Measurements from ENCODE around the gene CTIF.

Gene CTIF

DNA sequence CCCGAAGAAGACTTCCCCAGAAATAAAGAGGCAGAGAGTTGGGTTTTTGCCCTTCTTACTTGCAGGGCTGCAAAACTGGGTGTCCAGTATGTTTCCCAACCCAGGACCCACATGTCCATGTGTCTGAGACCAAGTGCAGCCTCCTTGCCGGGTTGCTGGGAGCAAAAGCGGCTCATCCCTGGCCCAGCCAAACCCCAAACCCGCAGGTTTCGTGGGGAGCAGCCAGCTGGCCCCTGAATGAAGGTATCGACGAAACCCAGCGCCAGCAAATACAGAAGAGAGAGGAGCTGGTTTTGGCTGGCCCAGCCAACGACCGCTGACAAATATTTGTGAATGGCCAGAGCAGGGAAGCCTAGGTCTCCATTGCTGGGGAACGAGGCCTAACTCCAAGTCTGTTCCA is 214.9 kb downstream of the CTIF start:
- DNase-seq (ENCODE audit: low spot score): no peak

DNA sequence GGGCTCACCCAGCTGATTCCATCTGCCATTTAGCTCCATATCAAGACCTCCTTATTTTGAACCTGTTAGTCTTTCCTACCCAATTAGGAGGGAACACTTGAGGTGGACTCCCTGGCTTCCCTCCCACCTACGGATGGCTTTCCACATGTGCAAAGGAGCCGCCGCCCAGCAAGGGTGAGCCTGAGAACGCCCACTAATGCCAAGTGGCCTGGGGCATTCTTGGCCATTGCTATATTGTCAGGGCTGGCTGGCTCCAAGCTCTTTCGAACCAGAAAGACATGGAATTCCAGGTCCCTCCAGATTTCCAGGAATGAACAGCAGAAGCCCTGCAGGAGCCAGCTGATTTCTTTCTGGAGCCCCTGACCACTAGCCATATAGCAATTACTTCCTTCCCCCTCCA is 215.7 kb downstream of the CTIF start:
- no peak for DNase-seq (ENCODE audit: low spot score)

DNA sequence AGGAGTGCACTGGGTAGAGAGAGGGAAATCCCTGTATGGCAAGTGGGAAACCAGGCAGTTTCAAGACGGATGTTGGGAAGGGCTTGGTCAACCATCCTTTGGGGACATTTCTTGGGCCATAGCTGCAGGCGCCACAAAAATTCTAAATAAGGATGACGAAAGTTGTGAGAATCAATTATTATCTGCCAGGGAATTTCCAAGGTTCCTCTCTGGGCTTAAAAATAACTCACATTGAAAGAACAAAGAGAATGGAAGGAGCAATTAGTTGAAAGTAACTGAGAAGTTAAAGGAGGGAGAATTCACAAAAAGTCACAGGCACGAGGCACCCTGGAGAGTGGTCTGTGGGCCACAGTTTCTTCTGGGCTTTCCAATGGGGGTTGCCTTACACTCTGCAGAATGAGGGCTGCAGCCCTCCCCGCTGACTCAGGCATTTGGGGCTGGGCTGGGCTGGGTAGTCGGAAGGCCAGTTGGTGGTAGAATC is 216.2 kb downstream of the CTIF start:
- DNase-seq (ENCODE audit: low spot score): no peak

DNA sequence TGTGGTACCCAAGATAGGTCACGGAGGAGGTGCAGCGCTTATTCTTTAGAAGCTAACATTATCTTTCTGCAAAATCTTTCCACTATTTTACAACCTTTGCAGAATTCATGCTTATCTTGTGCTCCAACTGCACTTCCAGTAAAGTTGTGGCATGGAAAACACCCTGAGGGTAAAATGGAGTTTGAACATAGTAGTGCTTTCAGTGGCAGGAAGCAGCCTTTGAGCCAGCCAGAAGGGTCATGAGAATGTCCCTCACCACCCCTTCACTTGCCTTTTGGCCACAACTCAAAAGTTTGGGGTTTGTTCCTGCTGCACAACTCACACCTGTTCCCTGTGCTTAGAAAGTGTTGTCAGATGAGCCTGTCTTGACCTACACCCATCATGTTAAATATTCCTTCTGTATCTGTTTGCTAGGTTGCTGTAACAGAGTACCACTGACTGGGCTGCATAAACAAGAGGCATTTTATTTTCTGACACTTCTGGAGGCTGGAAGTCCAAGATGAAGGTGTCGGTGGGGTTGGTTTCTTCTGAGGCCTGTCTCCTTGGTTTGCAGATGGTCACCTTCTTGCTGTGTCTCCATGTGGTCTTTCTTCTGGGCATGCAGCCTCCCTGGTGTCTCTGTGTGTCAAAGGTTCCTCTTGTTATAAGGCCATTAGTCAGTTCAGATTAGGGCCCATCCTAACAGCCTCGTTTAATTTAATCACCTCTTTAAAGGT is 217.8 kb downstream of the CTIF start:
- DNase-seq (ENCODE audit: low spot score): no peak

DNA sequence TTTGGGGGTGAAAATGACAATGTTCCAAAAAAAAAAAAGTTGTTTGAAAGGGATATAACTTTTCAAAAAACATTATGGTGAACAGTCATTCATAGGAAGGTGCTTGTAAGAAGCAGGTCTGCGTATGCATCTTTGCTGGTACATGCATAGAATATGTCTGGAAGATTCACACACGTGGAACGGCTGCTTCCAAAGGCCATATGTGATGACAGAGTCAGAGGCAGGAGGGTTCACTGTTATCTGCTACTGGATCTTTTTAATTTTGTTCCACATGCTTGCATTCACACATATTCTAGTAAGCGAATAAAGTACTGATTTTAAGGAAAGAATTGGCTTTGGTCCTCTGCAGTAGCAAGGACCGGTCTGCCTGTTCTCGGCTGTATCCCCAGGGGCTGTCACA is 218.5 kb downstream of the CTIF start:
- no peak for DNase-seq (ENCODE audit: low spot score)

DNA sequence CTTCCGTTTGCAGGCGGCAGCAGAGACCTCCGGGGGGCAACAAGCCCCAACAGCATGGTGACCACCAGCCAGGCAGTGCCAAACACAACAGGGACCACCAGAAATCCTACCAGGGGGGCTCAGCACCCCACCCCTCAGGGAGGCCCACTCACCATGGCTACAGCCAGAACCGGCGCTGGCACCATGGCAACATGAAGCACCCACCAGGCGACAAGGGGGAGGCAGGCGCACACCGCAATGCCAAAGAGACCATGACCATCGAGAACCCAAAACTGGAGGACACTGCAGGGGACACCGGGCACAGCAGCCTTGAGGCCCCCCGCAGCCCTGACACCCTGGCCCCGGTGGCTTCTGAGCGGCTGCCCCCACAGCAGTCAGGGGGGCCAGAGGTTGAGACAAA is 219.1 kb downstream of the CTIF start:
- DNase-seq (ENCODE audit: low spot score): no peak

DNA sequence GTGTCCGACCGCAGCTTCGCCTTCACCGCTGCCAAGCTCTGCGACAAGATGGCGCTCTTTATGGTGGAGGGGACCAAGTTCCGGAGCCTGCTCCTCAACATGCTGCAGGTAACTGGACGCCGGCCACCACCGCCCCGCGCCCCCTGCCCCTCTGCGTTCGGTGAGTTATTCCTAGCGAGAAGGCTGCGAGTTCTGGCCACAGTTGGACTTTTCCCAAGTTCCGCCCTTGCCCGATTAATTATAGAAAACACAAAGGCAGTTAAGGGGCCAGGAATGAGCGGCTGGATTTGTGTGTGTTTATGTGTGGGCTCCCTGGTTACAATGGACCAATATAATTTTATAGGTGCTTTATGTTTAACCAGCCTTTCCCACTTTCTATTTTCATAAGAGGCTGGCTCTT is 222.8 kb downstream of the CTIF start:
- DNase-seq (ENCODE audit: low spot score): no peak

DNA sequence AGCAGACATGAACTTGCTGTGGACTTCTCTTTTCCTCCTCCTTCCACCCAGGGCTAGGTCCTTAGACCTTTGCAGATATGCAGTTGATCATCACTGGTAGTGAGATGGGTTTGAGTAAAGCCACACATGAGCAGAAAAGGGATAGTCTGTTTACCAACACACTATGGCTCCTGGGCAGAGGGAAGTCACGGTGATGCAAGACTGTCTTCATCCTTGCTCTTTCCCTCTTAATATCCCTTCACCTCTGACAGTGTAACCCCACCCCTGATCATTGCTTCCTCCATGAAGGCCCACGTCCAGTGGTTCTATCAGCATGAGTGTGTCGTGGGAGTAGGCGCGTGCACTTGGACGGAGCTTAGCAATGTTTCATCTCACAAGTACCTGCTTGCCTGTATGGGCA is 223.2 kb downstream of the CTIF start:
- no peak for DNase-seq (ENCODE audit: low spot score)

DNA sequence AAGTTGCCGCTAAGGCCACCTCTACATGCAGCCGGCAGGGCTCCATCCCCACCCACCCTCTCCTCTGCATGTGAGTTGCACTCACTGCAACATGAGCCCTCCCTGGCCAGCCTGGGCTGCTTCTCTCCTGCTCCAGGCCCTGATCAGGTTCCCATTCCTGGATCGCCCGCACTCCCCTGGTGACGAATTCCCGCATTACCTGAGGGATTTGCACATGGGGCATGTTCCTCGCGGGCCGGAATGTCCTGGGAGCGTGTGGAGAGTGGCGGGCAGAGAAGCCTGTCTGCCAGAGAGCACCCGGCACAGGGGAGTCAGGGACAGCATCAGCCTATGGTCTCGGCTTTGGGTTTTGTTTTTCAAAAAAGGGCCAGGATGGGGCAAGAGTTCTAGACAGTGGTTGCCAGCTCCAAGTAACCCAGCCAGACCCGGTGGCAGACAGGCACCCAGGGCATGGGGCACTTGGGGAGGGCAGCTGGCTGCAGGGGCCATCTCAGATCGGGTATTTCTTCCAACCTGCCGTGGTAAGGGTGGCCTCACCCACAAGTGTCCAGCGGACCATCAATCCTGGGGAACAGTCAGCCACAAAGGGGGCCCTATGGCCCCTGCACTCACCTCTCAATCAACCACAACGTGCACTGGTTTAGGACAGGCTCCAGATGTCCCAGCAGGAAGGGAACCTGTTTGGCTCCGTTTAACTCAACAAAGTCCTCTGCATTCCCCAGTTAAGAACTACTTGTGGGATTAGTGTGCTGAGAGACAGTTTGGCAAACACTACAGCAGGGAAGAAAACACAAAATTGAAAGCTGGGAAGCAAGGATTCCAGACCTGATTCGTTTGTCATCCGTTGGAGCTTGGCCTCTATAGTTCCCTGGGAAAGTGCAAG is 224.2 kb downstream of the CTIF start:
- no peak for DNase-seq (ENCODE audit: low spot score)

DNA sequence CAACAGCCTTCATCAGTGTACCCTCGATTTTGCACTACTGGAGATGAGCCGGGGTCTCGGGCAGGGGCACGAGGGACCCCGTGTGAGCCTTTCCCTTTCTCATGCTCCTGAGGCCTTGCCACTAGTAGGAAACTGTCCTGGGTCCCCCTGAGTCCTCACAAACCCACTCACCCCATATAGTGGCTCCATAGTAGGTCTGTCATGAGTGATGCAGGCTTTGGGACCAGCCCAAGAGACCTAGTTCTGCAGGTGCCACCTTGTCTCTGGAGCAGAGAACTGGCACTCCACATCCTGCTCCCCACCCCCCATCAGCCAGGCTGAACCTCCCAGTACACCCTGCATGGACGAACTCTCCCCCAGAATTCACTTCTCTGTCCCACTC is 224.9 kb downstream of the CTIF start:
- no peak for DNase-seq (ENCODE audit: low spot score)

DNA sequence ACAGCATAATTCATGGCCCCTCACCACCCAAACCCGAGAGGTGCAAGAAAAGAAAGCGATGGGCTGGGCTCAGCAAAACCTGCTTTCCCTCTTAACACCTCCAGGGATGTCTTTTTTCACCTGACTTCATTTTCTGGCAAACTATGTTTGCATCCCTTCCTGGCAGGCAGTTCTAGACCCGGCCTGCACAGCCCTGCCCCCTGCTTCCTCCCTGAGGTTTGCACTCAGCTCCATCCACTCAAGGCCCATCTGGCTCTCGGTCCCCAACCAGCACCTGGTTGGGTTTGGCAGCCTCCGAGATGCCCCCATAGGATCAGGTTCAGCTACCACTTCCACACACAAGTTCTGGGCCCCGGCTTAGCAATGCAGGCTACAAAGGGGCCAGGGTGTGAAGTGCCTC is 226.2 kb downstream of the CTIF start:
- no peak for DNase-seq (ENCODE audit: low spot score)

DNA sequence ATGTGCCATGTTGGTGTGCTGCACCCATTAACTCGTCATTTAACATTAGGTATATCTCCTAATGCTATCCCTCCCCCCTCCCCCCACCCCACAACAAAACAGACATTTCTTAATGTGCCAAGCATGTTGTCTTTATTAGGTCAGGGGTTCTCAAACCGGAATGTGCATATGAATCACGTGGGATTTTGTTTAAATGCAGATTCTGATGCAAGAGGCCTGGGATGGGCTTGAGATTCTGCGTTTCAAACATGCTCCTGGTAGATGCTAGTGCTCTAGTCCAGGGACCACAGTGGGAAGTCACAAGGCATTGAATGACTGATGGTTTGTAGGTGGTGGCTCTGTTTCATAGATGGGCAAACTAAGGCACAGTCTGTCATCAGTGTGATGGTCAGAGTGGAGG is 227.2 kb downstream of the CTIF start:
- no peak for DNase-seq (ENCODE audit: low spot score)

DNA sequence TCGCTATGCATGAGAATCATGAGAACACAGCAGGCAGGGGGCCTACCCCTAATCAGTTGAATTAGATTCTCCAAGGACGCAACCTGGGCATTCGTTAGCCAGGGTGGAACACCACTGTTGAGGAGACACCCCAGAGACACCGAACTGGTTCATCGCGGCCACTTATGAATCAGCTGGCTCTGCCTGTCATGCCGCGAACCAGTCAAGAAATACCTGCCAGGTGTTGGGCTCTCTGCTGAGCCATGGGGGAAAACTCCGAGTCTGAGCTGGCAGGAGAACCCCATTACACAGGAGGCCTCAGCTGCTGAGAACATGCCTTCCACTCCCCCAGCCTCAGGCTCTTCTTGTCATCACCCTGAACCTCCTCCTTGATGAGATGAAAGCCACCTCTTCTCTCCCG is 227.7 kb downstream of the CTIF start:
- no peak for DNase-seq (ENCODE audit: low spot score)

DNA sequence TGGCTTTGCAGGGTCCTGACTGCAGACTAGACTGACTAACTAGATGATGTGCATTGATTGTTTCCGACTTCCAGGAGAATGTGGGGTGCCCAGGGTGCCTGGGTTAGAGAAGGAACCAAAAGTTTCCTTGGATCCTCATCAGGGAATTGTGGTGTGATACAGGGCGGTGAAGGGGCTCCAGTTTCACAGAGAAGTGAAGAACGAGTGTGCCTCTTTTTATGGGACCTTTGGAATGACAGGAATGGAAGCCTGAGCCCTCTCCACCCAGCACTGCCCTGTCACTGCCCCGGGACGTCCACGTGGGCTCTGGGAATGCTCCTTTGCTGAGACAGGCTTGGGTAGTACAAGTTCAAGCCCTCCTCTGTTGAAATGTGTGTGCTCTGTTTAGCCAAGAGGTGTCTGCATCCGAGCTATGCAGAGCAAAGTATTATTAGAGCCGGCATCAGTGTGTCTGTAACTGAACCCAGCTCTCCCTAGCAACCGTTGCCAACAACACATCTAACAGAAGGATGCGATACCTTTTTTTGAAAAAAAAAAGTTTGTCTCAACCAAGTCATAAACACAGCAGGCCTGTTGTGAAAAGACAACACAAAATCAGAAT is 228.4 kb downstream of the CTIF start:
- peak; percentile 83 for DNase-seq (ENCODE audit: low spot score)

DNA sequence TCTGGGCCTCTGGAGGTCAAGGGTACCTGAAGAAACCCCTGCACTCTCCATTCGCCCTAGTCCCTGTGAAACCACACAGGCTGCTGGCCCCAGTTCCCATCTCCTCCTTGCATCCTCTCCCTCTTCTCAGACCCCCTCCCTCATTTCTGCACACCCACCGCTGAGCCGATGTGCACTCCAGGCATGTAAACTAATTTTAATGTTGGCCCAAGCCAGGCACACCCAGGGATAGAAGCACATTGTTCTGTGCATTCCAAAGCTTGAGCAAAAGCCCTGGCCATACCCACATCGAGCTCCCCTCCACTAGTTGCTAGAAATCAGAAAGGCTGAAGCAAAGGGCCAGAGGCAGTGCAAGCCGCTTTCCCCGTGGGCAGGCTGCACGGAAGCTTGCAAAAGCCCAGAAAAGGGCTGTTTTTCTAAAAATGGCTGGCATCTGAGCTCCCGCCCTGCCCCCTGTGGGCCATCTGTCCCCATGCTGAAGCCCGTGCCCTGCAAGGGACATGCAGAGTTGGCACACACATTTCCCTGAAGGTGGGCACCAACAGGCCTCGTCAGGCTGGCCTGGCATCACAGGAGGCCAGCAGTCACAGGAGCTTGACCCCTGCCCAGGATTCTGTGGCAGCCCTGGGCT is 230.3 kb downstream of the CTIF start:
- DNase-seq (ENCODE audit: low spot score): no peak

DNA sequence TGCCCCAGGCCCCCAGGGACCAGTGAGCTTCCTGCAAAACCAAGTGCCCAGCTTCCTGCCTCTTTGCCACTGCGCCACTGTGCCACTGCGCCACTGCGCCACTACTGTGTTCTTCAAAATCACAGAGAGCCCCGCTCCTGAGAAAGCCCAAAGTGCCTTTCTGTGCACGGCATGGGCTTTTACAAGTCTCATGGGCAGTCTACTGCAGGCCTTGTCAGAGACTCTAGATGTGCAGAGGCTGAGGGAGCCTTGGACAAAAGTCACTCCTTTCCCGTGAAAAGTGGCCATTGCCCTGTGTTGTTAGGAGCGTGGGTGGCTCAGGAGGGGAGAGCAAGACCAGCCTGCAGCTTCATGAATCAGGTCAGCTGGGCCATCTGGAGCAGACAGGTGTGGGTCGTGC is 231.4 kb downstream of the CTIF start:
- no peak for DNase-seq (ENCODE audit: low spot score)

DNA sequence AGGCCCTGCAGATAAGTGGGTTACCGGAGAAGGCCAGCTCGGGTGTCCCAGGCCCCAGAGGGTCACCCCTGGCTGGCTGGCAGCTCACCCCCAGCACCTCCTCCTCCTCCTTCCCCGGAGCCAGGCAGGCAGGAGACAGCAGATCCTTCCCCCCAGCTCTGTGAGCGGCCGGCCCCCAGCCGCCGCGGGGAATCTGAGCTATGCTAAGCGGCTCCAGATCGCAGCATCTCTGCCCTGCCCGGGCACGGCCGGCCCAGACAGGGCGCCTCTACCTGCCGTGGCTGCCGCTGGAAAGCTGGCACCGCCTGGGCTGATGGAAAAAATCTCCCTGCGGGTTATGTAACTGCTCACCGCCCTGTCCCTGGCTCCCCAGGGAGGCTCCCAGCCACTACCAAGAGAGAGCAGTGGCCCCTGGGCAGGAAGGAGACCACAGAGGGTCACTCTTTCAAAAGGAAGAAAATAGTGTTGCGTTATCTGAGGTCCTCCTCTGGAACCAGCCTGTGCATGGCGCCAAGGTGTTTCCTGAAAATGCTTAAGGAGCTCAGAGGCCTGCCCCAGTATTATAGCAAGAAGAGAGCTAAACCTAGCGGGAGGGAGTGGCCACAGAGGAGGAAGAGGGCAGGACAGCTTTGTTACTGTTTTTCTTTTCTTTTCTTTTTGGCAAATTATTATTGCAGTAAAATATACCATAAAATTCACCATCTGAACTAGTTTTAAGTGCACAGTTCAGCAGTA is 233.0 kb downstream of the CTIF start:
- DNase-seq (ENCODE audit: low spot score): no peak

DNA sequence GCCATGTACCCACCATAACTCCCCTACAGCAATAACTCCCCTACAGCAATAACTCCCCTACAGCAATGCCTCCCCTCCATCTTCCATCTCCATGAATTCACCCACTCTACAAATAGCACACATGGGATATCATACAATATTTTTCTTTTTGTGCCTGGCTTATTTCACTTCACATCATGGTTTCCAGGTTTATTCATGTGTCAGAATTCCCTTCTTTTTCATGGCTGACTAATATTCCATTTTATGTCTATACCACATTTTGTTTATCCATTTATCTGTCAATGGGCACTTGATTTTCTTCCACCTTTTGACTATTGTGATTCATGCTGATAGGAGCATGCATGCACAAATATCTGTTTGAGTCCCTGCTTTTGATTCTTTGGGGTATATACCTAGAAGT is 233.6 kb downstream of the CTIF start:
- DNase-seq (ENCODE audit: low spot score): no peak

DNA sequence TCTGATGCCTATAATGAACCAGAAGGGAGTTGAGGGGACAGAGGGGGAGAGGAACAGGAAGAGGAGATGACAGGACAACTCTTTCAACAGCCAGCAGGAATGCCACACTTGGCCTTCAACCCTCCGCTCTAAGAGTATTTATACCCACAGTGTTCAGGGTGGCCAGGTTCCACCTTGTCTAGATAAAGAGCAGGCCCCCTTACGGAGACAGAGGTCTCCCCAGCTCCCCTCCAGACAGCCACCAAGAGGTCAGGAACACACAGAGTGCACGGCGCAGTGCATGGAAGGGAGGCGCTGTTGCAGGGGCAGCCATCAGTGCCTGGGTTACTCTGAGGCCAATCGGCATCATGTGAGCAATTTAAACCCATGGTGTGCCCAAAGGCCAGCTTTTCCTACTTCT is 235.0 kb downstream of the CTIF start:
- no peak for DNase-seq (ENCODE audit: low spot score)

DNA sequence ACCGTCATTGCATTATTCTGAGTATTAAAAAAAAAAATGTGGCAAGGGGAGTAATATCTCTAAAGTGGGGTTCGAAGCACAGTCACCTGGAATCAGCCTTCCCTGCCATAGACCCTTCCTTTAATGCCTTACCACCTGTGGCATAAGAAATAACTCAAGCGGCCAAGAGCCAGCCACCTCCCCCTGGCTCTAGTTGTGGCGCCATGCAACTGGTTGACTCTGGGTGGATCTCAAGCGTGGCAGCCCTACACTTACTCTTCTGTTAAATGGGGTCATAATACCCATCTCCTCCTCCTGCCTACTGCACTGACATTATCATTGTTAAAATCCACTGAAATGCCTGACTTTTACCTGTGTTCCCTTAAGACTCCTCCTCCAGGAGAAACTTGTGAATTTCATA is 236.1 kb downstream of the CTIF start:
- no peak for DNase-seq (ENCODE audit: low spot score)

DNA sequence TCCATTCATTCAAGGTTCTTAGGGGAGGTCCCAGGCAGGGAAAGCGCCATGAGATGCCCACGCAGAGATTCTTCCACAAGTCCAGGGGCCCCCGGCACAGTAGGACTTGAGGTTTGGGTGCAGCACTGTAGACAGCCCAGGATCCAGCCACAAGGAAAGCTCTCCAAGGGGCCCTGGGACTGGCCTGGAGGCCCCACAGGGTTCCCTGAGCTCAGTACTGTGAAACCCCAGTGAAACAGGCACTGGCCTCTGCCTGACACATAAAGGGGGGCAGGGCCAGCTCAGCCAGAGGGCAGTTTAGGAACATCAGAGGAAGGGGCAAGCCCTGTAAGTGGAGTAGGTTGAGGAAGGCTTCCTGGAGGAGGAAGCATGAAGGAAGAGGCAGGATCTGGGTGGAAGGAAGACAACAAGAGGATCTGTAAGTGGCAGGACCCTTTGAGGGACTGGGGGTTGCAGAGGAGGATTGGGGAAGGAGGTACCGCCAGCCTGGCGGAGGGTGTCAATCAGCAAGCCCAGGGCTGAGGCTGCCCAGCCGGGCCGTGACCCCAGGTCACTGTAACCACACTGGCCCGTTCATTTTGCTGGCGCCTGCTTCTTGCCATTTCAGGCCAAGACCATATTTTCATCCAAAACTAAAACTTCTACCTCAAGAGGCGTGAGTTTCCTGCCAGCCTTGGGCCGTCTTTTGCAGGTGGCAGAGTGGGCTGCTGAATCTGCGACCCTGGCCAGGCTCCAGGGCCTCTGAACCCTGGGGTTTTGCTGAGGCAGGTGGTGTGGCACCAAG is 236.7 kb downstream of the CTIF start:
- DNase-seq (ENCODE audit: low spot score): no peak

Measured in AG08396 (cell line).